ENCODE data around the gene ALG13. TPM values are rescaled to one million over a fixed set of nuclear protein-coding genes. Genes with fewer than 3 reads are reported as not detected.
A peak's percentile ranks its signal among the peaks of the same experiment; 100 is the strongest.
"Not testable (repeated sequence)": the region's sequence is repeated elsewhere in the genome, so short reads cannot be mapped to it uniquely, and the experiment has no call there.

Gene ALG13
- polyA plus RNA-seq (ENCODE audit: insufficient read length in 4 of 4) = 10 to 100 TPM; 43.2 to 57.7 (median 51.5) TPM

GRCh38 chrX:111680988-111681779 is at the start of gene ALG13:
Gene ALG13 (plus strand): TSS chrX:111681170. CDS start chrX:111681219, 49 bp downstream.
- DNase-seq (ENCODE audit: low read depth in 4 of 4, low spot score in 3 of 4) = peak; percentile 67 to 76 (median 68)

- no peak for DNase-seq (ENCODE audit: low read depth in 4 of 4, low spot score in 3 of 4)
Measured at GRCh38 chrX:111634823-111635729, 45.9 kb upstream of the ALG13 start.

GRCh38 chrX:111641969-111642368 is 39.0 kb upstream of the ALG13 start:
- no peak for DNase-seq (ENCODE audit: low read depth in 4 of 4, low spot score in 3 of 4)

GRCh38 chrX:111645165-111645564 is 35.8 kb upstream of the ALG13 start:
- not testable (repeated sequence) for DNase-seq (ENCODE audit: low read depth in 4 of 4, low spot score in 3 of 4)

- no peak for DNase-seq (ENCODE audit: low read depth in 4 of 4, low spot score in 3 of 4)
Measured at GRCh38 chrX:111645607-111646006, 35.4 kb upstream of the ALG13 start.

- DNase-seq (ENCODE audit: low read depth in 4 of 4, low spot score in 3 of 4) = no peak
Measured at GRCh38 chrX:111646515-111646914, 34.5 kb upstream of the ALG13 start.

GRCh38 chrX:111648802-111649201 is 32.2 kb upstream of the ALG13 start:
- DNase-seq (ENCODE audit: low read depth in 4 of 4, low spot score in 3 of 4) = no peak

- no peak for DNase-seq (ENCODE audit: low read depth in 4 of 4, low spot score in 3 of 4)
Measured at GRCh38 chrX:111649638-111650037, 31.3 kb upstream of the ALG13 start.

GRCh38 chrX:111650845-111651244 is 30.1 kb upstream of the ALG13 start:
- no peak for DNase-seq (ENCODE audit: low read depth in 4 of 4, low spot score in 3 of 4)

GRCh38 chrX:111652719-111653118 is 28.3 kb upstream of the ALG13 start:
- no peak for DNase-seq (ENCODE audit: low read depth in 4 of 4, low spot score in 3 of 4)

- DNase-seq (ENCODE audit: low read depth in 4 of 4, low spot score in 3 of 4) = no peak
Measured at GRCh38 chrX:111661241-111661640, 19.7 kb upstream of the ALG13 start.

- no peak for DNase-seq (ENCODE audit: low read depth in 4 of 4, low spot score in 3 of 4)
Measured at GRCh38 chrX:111662292-111662691, 18.7 kb upstream of the ALG13 start.

GRCh38 chrX:111671668-111672067 is 9.3 kb upstream of the ALG13 start:
- no peak for DNase-seq (ENCODE audit: low read depth in 4 of 4, low spot score in 3 of 4)

GRCh38 chrX:111687305-111687704 is 6.3 kb downstream of the ALG13 start:
- no peak for DNase-seq (ENCODE audit: low read depth in 4 of 4, low spot score in 3 of 4)

- DNase-seq (ENCODE audit: low read depth in 4 of 4, low spot score in 3 of 4) = no peak
Measured at GRCh38 chrX:111695297-111695880, 14.4 kb downstream of the ALG13 start.

- DNase-seq (ENCODE audit: low read depth in 4 of 4, low spot score in 3 of 4) = no peak
Measured at GRCh38 chrX:111719426-111720210, 38.6 kb downstream of the ALG13 start.

- DNase-seq (ENCODE audit: low read depth in 4 of 4, low spot score in 3 of 4) = no peak
Measured at GRCh38 chrX:111728096-111728495, 47.1 kb downstream of the ALG13 start.

- no peak for DNase-seq (ENCODE audit: low read depth in 4 of 4, low spot score in 3 of 4)
Measured at GRCh38 chrX:111731351-111731750, 50.4 kb downstream of the ALG13 start.

GRCh38 chrX:111736571-111736970 is 55.6 kb downstream of the ALG13 start:
- no peak for DNase-seq (ENCODE audit: low read depth in 4 of 4, low spot score in 3 of 4)

- no peak for DNase-seq (ENCODE audit: low read depth in 4 of 4, low spot score in 3 of 4)
Measured at GRCh38 chrX:111742018-111742417, 61.0 kb downstream of the ALG13 start.

All from right renal pelvis (tissue), 4 donors.